ENCODE results near the gene IKZF4. TPM values are rescaled to one million over a fixed set of nuclear protein-coding genes. Genes with fewer than 3 reads are reported as not detected.

The IKZF4 gene
- total RNA-seq, 1 experiment from 2014 or later = 13.9 TPM

GRCh38 chr12:56028511-56029165, 7.8 kb downstream of the IKZF4 start:
- Histone ChIP-seq H3K23ac (ENCODE audit: insufficient read length, low read depth, low read length) (no peak overlapping the region), H3K79me1 (ENCODE audit: insufficient read depth, low read depth, low read length, poor library complexity, severe bottlenecking) (no peaks in the 10 kb centered on the region), H2AFZ (ENCODE audit: low read length) (no peak overlapping the region), H4K8ac (replicated peaks; ENCODE audit: insufficient read length, low read depth, low read length) (no peak overlapping the region), H2BK15ac (ENCODE audit: low read depth, low read length) (no peak overlapping the region), H3K14ac (ENCODE audit: insufficient read depth, low read length) (no peak overlapping the region), H2BK120ac (ENCODE audit: low read depth, low read length, poor library complexity, severe bottlenecking) (no peak overlapping the region), H3K79me2 (ENCODE audit: insufficient read depth, low read length) (no peaks in the 10 kb centered on the region), H3K4me1 (ENCODE audit: insufficient read depth, low read length) (no peaks in the 10 kb centered on the region), H2AK5ac (ENCODE audit: insufficient read length, low read length) (no peak overlapping the region), H3K23me2 (ENCODE audit: insufficient read length, low read depth, low read length, poor library complexity, severe bottlenecking) (no peaks in the 10 kb centered on the region), H3K27me3 (ENCODE audit: insufficient read depth, low read length) (no peaks in the 10 kb centered on the region), H4K91ac (ENCODE audit: insufficient read length, low read depth, low read length) (no peak overlapping the region), H3K9ac (ENCODE audit: extremely low read depth, insufficient read length, low read length) (no peak overlapping the region), H4K5ac (ENCODE audit: insufficient read length, low read depth, low read length) (no peak overlapping the region), H2BK12ac (ENCODE audit: insufficient read length, low read depth, low read length) (no peak overlapping the region), H3K4me2 (ENCODE audit: insufficient read depth, insufficient read length, low read length) (no peak overlapping the region), H3K18ac (ENCODE audit: insufficient read length, low read depth, low read length) (no peak overlapping the region), H2BK5ac (ENCODE audit: insufficient read length, low read length) (no peak overlapping the region), H2BK20ac (ENCODE audit: low read depth, low read length, poor library complexity, severe bottlenecking) (no peak overlapping the region), H3K4ac (ENCODE audit: low read depth, low read length) (no peak overlapping the region), H3T11ph (ENCODE audit: low read length) (no peak overlapping the region), H3K27ac (ENCODE audit: insufficient read length, low read depth, low read length) (no peak overlapping the region), H3K56ac (ENCODE audit: insufficient read length, low read depth, low read length) (no peak overlapping the region), H4K20me1 (ENCODE audit: control insufficient read depth, insufficient read depth, insufficient read length) (no peaks in the 10 kb centered on the region), H3K9me3 (ENCODE audit: control insufficient read depth, low read depth, low read length) (no peaks in the 10 kb centered on the region)
- DNase-seq = no peak
- no peak overlapping the region for H3K4me3 Mint-ChIP-seq
- no peaks in the 10 kb centered on the region for H3K4me1 Mint-ChIP-seq
- peaks cover 25 to 73% (median 55%) of the 10 kb centered on the region in 3 experiments; a peak in 6 of 7 replicates for H3K36me3 Mint-ChIP-seq (ENCODE audit: insufficient read depth in 1 of 3, low read depth in 3 of 3)
- H3K9me3 Mint-ChIP-seq = no peaks in the 10 kb centered on the region
- TF ChIP-seq CTCF (conservative IDR thresholded peaks at IDR 0.05) = no peak
- no peak overlapping the region; a peak in 1 of 7 replicates for H3K27ac Mint-ChIP-seq
- no CpG with 5 or more reads among the region's 5 CpGs for WGBS (ENCODE audit: extremely low coverage, insufficient read length, low lambda C conversion rate)
- H3K27me3 Mint-ChIP-seq (ENCODE audit: low read depth) = no peaks in the 10 kb centered on the region
